Keratinocyte (primary cell): Measurements from ENCODE around the gene MTA3. TPM values are rescaled to one million over a fixed set of nuclear protein-coding genes. Genes with fewer than 3 reads are reported as not detected.

Experiments used
- DNase-seq: peaks from one replicate; pipeline ENCODE4 v3.0.0-alpha.2; 2011; ENCODE audit warnings: low read depth, missing footprints, low spot score
- FAIRE-seq: peaks from 2 replicates; lab custom pipeline; 2011; peaks lifted over from hg19 to GRCh38; lab: Jason Lieb, UNC
- H2AFZ ChIP-seq: 2 replicates; pipeline ENCODE4 v1.6.0; 2012; ENCODE audit warnings: low read length, control low read depth, inconsistent platforms; ENCODE audit not compliant: control insufficient read depth
- H3K27ac ChIP-seq: 2 replicates; pipeline ENCODE4 v1.5.1; 2011; ENCODE audit warnings: low read length; ENCODE audit not compliant: control insufficient read depth, insufficient read depth
- H3K27me3 ChIP-seq: 3 replicates; pipeline ENCODE4 v1.6.0; 2011; ENCODE audit warnings: low read length; ENCODE audit not compliant: control insufficient read depth, insufficient read depth; ENCODE audit errors: extremely low read depth
- H3K36me3 ChIP-seq, 2 experiments: 2 replicates in 1 of 2; 3 replicates in 1 of 2; pipeline ENCODE4 v1.5.1; 2011; ENCODE audit warnings: low read length in 2 of 2, mild to moderate bottlenecking in 1 of 2; ENCODE audit not compliant: control insufficient read depth in 2 of 2, insufficient read depth in 2 of 2; ENCODE audit errors: extremely low read depth in 1 of 2
- H3K4me1 ChIP-seq: 3 replicates; pipeline ENCODE4 v1.5.1; 2011; ENCODE audit warnings: low read length; ENCODE audit not compliant: control insufficient read depth, insufficient read depth; ENCODE audit errors: extremely low read depth
- H3K4me2 ChIP-seq: 3 replicates; pipeline ENCODE4 v1.6.0; 2011; ENCODE audit warnings: low read depth, low read length; ENCODE audit not compliant: control insufficient read depth, insufficient read depth; ENCODE audit errors: extremely low read depth
- H3K4me3 ChIP-seq, 3 experiments: fragments of 200-600 bp in 1 of 3; sonication (generic) in 1 of 3; 2 replicates in 2 of 3; 3 replicates in 1 of 3; pipeline ENCODE4 v1.5.1; 2011 to 2016; ENCODE audit warnings: low read length in 3 of 3, mild to moderate bottlenecking in 3 of 3, control low read depth in 2 of 3, inconsistent platforms in 1 of 3, low read depth in 1 of 3, mixed read lengths in 1 of 3, mixed run types in 1 of 3, moderate library complexity in 1 of 3; ENCODE audit not compliant: control insufficient read depth in 2 of 3, insufficient read depth in 2 of 3; ENCODE audit errors: extremely low read depth in 1 of 3
- H3K79me2 ChIP-seq: 2 replicates; pipeline ENCODE4 v1.6.0; 2012; ENCODE audit warnings: low read length; ENCODE audit not compliant: control insufficient read depth, insufficient read depth
- H3K9ac ChIP-seq: 3 replicates; pipeline ENCODE4 v1.6.0; 2011; ENCODE audit warnings: low read length; ENCODE audit not compliant: control insufficient read depth, insufficient read depth; ENCODE audit errors: extremely low read depth
- H3K9me1 ChIP-seq: 3 replicates; pipeline ENCODE4 v1.6.0; 2011; ENCODE audit warnings: low read length; ENCODE audit not compliant: control insufficient read depth, insufficient read depth; ENCODE audit errors: extremely low read depth
- H3K9me3 ChIP-seq: 2 replicates; pipeline ENCODE4 v1.5.1; 2012; ENCODE audit warnings: low read depth, low read length; ENCODE audit not compliant: control insufficient read depth
- H4K20me1 ChIP-seq: 3 replicates; pipeline ENCODE4 v1.6.0; 2011; ENCODE audit warnings: low read length; ENCODE audit not compliant: control insufficient read depth, insufficient read depth; ENCODE audit errors: extremely low read depth
- CTCF ChIP-seq, 3 experiments: IDR thresholded peaks in 1 of 3; conservative IDR thresholded peaks in 1 of 3; optimal IDR thresholded peaks in 1 of 3; 2 replicates in 2 of 3; 3 replicates in 1 of 3; pipeline versions ENCODE3 to v1.5.1; 2011; ENCODE audit warnings: low read length in 3 of 3, mild to moderate bottlenecking in 3 of 3, moderate library complexity in 2 of 3, control low read depth in 1 of 3, inconsistent platforms in 1 of 3; ENCODE audit not compliant: insufficient read depth in 2 of 3; ENCODE audit errors: extremely low read depth in 1 of 3
- EZH2 ChIP-seq: IDR thresholded peaks from one replicate; pipeline ENCODE4 v1.6.1; 2012; ENCODE audit warnings: inconsistent platforms, mild to moderate bottlenecking, low read length, moderate library complexity
- dilution Hi-C: fragments of 300-500 bp; cut with MboI; formaldehyde crosslinking; loops from one replicate; pipeline ENCODE4 v1.7.0; 2020; ENCODE audit warnings: low sequenced_read_pairs; ENCODE audit not compliant: extremely low pct_ligation_motif_present
- polyA plus RNA-seq, 5 experiments: library from polyadenylated mRNA; depleted of rRNA in 3 of 5; stranded (reverse) in 3 of 5; stranded (forward) in 1 of 5; unstranded in 1 of 5; fragments of >200 nt; gene quantifications; 1 replicate in 1 of 5; 2 replicates in 3 of 5; 3 replicates in 1 of 5; pipeline versions ENCODE4 v1.2.1 to v1.2.3, GENCODE V29; 2011 to 2012; ENCODE audit warnings: missing spikeins in 2 of 5, low read depth in 1 of 5, low replicate concordance in 1 of 5

Gene MTA3
- polyA plus RNA-seq, 1 donor (not counting 4 experiments of a cell fraction or from before 2014, with no cell fraction given), result 34.3 TPM

- Histone ChIP-seq H4K20me1 (no peaks in the 10 kb centered on the region), H2AFZ (no peak overlapping the region), H3K36me3 (no peaks in the 10 kb centered on the region), H3K27ac (no peak overlapping the region), H3K4me3 (no peak overlapping the region), H3K4me1 (no peaks in the 10 kb centered on the region), H3K79me2 (no peaks in the 10 kb centered on the region), H3K4me2 (no peak overlapping the region), H3K9me1 (no peaks in the 10 kb centered on the region), H3K27me3 (no peaks in the 10 kb centered on the region), H3K9me3 (no peaks in the 10 kb centered on the region), H3K9ac (no peak overlapping the region)
- dilution Hi-C loops, result no loop called here
- TF ChIP-seq EZH2, result no peak
- no peak for TF ChIP-seq CTCF (optimal IDR thresholded peaks at IDR 0.05 in 1 of 3, IDR thresholded peaks at IDR 0.05 in 1 of 3, conservative IDR thresholded peaks at IDR 0.05 in 1 of 3; ENCODE audit: extremely low read depth in 1 of 3, insufficient read depth in 2 of 3, low read length in 3 of 3)
- no peak for DNase-seq
- FAIRE-seq, result no peak
Observed at GRCh38 chr2:42786561-42787345, 218.3 kb downstream of the MTA3 start.

DNA sequence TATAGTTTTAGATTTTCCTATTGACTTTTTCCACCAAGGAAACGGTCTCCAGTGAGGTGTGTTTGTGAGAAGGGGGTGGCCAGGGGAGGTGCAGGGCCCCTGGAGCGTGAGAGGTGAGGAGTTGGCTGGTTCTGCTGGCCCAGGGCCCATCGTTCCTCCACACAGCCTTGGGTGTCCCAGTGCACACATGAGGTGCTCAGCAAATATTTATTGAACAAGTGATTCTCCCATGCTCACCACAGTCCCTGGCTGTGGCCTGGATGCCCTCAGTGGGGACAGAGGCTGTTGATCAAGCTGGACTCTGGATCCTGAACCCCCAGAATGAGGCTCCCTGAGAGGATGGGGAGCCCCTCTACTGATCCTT is 219.0 kb downstream of the MTA3 start:
- no peaks in the 10 kb centered on the region for H4K20me1 ChIP-seq
- FAIRE-seq, result no peak
- H3K27ac ChIP-seq, result no peak overlapping the region
- no peaks in the 10 kb centered on the region for H3K36me3 ChIP-seq
- DNase-seq, result no peak
- H3K27me3 ChIP-seq, result peaks cover 4% of the 10 kb centered on the region
- no peaks in the 10 kb centered on the region for H3K9me1 ChIP-seq
- TF ChIP-seq CTCF (optimal IDR thresholded peaks at IDR 0.05 in 1 of 3, IDR thresholded peaks at IDR 0.05 in 1 of 3, conservative IDR thresholded peaks at IDR 0.05 in 1 of 3; ENCODE audit: extremely low read depth in 1 of 3, insufficient read depth in 2 of 3, low read length in 3 of 3) (no peak), EZH2 (no peak)
- no peaks in the 10 kb centered on the region for H3K79me2 ChIP-seq
- no peaks in the 10 kb centered on the region for H3K4me1 ChIP-seq
- H3K9ac ChIP-seq, result no peak overlapping the region
- no peak overlapping the region for H2AFZ ChIP-seq
- no peaks in the 10 kb centered on the region for H3K9me3 ChIP-seq
- dilution Hi-C loops, result no loop called here
- no peak overlapping the region for H3K4me3 ChIP-seq
- no peak overlapping the region for H3K4me2 ChIP-seq
